NCI-H2227 treated with DMSO at 0.1 percent for 48 hours (cell line): ENCODE measurements around the gene TBX1.

Source experiments
- DNase-seq: peaks from one replicate; lab custom pipeline; 2025; lab: John Stamatoyannopoulos, UW

The TBX1 gene

DNA sequence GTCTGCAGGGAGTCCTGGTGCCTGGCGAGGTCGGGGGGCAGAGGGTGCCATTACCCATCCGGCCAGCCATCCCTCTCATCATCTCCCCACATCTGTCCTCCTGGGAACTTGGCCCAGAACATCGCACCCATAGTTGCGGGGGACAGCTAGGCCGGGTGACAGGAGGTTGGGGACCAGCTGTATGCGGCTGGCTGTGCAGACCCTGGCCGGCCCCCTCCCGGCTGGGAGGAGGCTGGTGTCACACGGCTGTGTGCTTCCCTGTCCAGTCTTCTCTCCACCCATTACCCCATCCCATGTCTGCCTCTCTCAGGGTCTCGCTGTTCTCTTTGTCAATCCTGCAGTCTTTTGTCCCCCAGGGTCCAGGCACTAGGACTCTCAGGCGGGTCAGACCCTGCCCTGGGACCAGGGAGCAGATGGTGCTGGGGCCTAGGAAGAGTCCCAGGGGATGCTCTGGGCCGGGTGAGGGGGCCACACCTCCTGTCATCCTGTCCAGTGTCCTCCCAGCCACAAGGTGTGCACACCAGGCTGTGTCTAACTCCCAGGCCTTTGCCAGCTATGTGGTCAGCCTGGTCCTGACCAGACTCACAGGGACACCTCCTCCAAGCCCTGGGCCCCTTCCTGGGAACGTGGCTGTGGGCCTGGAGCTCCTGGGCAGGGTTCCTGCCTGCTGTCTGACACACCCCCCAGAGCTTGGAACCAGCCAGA, 6.4 kb upstream of the TBX1 start:
- no peak for DNase-seq

DNA sequence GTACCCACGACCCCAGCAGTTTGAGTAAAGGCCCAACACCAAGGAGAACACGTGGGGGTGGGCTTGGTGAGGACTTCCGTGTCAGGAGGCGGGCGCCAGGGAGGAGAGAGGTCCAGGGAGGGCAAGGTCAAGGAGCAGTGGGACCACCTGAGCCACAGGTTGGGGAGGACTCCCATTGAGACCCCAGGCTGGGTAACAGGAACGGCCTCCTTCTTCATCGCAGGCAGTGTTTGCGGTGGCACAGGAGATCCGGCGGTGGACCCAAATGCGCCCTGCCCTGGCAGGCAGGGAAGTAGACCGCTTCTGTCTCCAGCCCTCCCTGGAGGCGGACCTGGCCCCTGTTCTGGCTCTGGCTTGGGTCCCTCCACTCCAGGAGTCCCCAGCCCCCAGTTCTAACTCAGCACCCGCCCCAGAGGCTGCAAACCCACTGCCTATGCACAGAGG, 5.9 kb upstream of the TBX1 start:
- no peak for DNase-seq

DNA sequence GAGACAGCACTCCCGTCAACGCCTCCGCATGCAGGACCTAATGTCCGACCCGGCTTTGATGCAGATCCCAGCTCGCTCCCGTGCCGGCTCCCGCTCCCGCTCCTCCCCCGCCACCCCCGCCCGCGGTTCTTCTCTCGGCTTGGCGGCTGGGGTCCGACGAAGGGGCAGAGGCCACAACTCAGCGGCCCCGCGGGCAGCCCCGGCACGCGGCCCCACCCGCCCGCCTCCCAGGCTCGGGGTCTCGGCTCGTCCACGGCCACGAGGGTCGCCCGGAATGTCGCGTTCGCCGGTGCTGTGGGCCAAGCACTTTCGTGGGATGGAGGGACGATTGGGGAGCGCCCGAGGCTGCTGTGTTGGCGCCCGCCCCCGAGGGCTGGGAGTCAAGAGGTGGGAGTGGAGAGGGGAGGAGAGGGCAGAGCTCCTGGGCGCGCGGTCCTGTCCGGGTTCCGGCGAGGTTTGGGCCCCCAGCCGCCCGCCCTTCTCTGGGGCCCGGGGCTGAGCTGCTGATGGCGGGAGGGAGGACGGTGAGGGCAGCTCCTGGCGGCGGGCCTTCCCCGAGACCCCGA, 5.3 kb upstream of the TBX1 start:
- DNase-seq, result no peak

DNA sequence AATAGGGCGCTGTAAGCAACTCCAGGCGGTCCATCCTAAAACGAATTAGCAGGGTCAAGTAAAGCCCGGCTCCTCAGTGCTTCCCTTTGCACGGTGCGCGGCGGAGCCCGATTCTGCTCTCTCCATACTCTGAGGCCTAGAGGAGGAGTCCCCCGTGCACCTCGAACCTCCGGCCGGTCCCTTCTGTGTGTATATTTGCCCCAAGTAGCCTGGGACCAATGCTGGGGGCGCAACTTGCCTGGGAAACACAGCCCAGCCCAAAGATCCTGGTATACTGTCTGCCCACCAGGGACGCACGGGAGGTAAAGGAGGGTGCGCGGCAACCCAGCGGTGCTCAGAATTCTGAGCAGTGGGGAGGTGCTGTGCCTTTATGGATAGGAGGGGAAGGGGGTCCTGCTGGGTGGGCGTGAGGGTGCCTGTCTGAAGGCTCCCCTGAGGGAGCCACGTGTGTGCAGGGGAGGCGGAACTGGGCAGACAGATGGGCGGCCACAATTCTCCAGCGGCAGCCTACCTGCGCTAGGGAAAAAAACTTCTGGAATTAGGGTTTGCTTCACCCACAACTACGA, 4.8 kb upstream of the TBX1 start:
- DNase-seq, result no peak

DNA sequence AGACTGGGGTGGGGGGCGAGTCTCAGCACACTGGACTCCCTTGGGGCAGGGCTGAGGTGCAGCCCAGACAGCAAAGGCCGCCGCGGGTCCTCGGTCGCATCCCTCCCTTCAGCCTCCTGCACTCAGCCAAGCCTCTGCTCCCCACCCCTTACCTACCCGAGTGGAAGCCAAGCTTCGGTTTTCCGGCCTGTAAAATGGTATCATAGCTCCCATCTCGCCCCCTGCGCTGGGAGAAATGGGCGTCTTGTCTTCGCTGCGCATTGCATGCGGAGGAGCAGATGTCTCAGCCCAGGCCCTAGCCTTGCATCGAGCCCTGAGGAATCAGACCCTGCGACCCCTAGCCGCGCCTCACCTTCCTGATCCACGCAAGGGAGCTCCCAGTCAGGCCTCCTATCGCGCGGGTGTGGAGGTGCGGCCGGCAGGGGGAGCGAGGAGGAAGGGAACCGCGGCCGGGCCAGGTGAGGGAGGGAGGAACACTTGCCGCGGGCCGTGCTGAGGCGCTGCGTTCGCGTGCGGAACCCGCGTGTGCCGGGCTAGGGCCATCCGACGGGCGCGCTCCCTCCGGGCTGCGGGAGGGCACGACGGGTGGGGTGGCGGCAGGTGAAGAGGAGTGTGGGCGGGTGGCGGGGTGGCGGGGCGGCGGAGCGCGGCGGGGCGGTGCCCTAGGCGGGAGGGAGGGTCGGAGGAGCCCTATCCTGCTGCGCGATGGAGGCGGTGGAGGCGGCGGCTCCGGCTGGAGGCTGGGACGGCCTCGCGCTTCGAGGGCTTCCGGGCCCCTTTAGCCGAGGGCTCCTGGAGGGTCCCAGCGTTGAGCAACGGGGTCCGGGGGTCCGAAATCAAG, 4.1 kb upstream of the TBX1 start:
- no peak for DNase-seq

DNA sequence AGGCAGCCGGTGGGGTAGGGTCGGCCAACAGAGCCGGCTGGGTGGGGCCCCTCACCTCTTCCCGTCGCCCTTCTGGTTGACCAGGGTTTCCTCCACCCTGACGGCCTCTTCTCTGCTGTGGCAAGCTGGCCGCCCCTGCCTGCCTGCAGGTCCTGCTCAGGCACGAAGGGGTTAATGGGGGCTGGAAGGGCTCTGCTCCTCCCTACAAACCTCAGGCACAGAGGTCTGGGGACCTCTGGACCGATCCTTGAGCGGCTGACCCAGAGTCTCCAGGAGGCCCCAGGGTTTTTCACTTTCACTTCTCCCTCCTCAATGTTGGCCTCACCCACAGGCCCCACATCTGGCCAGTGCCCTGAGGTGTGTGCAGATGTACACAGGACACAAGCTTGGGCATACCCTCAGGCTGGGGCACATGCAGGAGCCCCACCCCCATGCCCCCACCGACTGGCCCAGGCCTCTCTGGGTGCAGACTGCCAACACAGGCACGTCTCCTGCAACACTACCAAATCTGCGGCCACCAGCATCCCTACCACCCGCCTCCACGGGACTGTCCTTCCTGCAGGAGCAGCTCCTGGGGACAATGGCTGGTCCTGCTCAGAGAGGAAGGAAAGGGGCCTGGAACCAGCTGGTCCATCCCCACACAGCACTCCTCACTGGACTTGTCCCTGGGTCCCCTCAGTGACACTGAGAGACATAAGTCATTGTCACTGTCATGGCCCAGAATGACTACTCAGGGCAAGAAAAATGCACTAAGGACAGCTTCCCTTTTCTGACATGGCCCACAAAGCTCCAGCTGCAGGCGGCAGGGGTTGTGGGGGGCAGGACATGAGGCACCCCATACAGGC, 3.2 kb upstream of the TBX1 start:
- no peak for DNase-seq

DNA sequence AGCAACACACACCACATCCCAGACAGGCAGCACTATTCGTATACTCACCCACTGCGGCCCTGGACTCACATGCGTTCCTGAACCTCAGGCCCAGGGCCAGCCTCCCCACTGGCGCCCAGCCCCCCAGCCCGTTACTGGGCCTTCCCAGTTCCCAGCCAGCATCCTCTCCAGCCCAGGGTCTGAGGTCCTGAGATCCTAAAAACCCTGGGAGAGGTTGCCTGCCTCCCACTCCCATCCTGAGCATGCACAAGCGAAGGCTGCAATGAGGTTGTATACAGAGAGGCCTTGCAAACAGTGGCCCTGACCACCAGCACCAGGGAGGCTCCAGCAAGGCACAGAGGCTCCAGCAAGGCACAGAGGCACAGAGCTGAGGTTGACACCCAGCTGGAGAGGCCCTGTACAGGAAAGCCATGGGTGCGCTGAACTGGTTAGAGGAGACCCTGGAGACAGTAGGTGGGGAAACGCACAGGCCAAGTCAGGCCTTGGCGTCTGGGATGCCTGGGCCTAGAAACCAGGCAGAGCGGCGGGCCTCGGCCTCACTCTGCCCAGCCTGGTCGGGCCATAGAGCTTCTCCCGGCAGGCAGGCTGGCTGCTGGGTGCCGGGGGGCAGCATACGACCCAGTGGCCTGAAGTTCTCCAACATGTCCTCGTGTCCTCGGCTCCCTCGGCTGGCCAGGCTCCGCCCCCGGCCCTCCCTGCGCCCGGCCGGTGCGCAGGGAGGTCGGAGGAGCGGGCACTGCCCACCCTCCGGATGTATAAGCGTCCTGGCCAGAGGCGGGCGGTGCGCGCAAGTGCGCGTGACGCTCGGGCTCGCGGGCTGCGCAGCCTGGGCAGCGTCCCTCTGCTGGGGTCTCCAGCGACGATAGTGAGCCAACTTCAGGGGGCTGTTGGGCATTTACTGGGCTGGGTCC, 2.3 kb upstream of the TBX1 start:
- no peak for DNase-seq

DNA sequence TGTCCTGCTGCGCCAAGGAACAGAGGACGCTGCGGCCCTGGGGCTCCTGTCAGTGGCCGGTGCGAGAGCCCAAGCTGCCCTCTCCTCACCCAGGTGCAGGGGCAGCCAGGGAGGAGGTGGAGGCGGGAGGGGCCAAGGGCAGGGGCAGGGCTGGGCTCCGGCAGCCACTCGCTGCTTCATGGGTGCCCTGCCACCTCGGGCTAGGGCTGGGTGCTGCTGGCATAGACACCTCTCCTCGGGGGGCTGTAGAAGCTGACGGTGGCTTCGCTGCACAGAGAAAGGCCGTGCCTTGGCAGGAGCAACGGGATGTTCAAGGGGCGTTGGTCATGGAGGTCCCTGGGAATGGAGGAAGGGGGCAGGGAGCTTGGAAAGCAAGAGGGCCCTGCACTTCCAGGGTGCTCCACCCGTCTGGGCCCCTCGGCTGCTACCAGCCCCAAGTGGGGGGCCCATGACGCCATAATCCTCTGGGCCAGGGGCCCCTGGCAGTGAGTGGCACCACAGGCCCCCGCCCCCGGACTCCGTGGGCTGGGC, 1.6 kb upstream of the TBX1 start:
- DNase-seq, result no peak

DNA sequence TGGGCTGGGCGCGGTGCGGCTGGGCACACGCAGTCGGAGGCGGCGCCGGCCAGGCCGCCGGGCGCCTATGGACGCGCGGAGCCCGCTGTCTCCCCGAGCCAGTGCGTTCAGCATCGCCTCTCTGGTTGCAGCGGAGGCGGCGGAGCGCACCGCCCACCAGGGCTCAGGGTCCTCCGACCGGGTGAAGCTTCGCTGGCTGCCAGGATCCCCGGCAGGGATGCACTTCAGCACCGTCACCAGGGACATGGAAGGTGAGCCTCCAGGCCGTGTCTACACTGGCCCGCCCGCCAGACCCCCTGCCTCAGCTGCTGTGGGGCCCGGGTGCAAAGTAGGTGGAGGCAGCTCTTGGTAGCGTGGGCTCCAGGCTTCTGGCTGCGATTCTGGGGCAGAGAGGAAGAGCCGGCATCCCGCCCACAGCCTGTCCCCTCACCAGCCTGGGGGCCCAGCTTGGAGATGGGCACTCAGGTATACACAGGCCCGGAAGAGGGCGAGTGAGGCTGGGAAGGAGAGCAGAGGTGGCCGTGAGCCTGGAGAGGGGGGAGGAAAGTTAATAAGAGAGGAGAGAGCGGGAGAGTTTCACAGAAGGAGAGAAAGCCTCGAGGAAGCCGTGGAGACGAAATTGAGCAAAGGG, 1.0 kb upstream of the TBX1 start:
- no peak for DNase-seq

DNA sequence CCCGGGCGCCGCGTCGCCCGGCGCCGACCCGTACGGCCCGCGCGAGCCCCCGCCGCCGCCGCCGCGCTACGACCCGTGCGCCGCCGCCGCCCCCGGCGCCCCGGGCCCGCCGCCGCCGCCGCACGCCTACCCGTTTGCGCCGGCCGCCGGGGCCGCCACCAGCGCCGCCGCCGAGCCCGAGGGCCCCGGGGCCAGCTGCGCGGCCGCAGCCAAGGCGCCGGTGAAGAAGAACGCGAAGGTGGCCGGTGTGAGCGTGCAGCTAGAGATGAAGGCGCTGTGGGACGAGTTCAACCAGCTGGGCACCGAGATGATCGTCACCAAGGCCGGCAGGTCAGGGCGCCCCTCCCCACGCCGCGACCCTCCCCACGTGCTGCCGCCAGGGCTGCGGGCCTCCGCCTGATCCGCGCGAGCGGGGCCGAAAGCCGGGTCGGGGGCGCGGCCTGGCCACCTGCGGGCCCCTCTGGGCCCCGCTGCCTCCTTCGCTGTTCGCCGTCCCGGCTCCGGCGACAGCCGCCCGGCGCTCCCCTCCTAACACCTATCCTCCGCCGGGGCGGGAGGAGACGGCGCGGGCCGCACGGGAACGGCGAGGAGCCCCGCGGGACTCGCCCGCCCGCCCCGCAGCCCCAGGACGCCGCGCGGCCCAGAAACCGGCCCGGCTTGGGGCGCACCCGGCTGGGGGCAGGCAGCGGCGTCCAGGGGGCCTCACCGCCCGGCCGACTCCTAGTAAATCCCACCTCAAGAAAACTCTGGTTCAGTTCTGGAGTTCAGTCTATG, 560 bp downstream of the TBX1 start:
- no peak for DNase-seq

DNA sequence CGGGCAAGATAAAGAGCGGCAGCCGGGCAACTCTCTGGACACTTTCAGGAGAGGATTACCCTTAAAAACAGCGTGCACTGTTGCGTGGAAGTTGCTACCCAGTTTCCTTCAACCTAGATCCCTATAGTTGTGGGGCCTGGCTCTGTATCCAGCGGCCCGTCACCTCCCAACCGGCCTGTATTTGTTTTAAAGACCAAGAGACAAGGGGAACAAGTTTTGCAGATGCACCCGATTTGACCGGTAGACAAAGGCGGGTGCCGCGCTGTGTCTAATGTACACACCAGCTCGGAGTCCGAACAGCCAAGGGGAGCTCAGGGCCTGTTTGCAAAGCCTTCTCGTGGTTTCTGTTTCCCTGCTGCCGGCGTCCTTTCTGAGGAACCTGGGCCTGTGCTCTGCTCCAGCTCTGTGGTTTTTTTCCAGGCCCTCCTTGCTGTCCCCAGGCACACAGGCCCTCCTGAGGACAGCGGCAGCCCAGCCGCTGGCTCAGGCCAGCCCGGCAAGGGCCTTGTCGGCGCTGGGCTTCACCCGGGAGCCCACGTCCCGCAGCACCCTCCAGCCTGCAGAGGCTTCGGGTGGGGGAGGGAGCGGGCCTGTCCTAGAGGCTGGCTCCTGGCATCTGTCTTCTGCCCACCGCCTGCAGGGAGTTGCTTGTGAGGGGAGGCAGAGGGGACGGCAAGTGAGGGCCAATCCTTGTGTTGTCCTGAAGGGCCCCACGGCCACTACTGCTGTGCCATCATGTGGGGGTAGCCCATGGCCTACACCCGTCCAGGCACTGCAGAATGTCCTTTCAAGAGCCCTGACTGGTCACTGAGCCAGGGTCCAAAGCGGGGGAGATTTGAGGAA, 1.4 kb downstream of the TBX1 start:
- DNase-seq, result no peak

DNA sequence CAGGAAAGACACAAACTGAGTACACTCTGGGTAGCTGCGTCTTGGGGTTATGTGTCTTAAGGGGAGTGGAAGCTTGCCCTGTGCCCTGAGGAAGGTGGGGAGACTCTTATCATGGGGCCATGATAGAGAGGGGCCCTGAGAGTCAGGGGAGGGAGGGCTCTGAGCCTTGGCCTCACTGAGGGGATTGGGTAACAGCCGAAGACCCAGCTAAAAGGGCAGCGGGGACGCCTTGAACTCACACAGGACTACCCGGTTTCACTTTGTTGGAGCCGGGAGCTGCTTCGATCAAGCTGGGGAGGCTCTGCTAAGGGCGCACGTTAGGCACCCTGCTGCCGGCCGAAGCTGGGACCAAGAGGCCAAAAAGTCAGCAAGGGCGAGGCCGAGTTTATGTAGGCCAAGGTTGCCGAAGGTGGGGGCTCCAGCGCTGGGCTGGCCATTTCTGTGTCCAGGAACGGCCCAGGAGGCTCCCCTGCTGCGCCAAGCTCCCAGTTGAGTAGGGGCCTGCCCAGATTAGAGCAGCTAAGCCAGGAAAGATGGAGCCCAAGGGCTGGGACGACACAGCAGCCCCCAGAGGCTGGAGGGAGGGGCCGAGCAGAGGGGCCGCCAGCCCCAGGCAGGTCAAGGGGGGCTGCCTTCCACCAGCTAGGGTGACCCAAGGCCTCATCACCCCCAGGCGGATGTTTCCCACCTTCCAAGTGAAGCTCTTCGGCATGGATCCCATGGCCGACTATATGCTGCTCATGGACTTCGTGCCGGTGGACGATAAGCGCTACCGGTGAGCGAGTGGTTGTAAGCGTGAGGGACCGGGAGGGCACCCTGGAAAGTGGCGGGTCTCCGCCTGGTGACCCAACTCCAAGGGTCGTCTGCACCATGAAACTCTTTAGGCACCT, 2.2 kb downstream of the TBX1 start:
- no peak for DNase-seq

DNA sequence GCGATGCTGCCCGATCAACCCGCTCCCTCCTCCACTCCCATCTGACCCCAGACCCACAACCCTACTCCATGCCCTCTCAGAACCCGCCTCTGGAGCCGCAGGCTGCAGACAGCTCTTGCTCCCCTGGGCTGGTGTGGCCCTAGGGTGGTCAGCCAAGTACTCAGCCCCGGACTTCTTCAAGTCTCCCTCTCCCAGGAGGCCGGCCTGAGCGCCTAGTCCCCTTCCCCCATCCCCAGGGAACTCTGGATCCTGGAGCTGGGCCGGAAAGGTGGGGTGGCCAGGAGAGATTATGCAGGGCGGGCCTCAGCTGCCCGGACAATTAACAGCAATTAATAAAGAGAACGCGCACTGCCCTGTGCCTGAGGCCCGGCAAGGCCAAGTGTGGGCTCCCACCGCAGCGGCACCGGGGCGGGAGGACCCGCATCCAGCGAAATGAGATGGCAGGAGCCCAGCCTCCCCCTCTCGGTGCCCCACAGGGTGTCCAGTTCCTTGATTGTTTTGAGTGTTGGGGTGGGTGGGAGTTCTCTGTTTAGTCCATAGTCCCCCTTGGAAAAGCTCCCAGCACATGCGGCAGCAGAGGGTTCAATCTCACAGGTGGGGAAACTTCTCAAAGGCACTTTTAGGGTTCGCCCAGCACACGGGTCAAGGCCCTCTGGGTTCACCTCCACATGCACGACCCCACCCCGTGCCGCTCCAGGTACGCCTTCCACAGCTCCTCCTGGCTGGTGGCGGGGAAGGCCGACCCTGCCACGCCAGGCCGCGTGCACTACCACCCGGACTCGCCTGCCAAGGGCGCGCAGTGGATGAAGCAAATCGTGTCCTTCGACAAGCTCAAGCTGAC, 3.1 kb downstream of the TBX1 start:
- DNase-seq, result no peak

DNA sequence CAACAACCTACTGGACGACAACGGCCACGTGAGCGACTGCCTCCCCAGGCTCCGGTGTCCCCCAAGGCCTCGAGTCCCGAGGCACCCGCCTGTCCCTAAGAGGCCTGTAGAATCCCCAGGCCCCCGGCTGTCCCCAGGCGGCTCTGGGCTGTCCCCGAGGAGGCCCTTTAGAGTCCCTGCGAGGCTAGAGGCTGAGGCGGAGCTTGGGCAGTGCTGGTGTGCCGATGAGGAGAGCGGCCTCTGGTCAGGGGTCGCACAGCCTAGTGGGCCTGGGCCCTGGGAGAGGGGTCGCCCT, 3.7 kb downstream of the TBX1 start:
- no peak for DNase-seq

DNA sequence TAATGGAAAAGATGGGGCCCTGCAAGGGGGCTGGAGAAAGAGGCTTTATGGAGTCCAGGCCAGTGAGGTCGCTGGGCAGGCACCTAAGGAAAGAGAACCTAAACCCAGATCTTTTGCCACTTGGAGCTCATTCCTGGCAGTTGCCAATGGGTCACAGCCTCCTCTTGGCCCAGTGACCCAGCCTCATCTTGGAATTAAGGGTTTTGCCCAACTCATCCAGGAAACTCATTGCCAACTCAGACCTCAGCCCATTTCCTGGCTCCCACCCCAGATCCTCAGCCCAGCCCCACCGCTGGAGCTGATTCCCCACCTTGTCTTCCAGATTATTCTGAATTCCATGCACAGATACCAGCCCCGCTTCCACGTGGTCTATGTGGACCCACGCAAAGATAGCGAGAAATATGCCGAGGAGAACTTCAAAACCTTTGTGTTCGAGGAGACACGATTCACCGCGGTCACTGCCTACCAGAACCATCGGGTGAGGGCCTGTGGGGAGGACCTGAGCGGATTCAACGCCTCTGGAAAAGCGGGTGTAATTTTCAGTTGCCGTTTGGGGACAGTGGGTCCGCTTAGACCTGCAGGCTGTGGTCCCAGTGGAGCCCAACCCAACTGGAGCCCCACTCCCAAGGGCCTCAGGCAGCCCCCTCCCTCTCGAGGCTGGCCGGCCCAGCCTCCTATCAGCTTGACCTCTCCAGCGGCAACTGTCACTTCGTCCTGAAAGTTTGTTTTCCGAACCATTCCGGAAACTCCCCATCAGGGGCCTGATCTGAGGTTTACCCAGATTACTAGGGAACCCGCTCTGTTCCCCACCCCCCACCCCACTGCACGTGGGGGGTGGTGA, 4.3 kb downstream of the TBX1 start:
- DNase-seq, result no peak
